Astrocyte (in vitro differentiated cells and primary cell): ENCODE data around the gene QARS1. TPM values are rescaled to one million over a fixed set of nuclear protein-coding genes. Genes with fewer than 3 reads are reported as not detected.
A peak's percentile ranks its signal among the peaks of the same experiment; 100 is the strongest.

ENCODE experiments used
- DNase-seq: peaks from one replicate; pipeline ENCODE4 v3.0.0-alpha.2; 2010; ENCODE audit warnings: low read depth
- FAIRE-seq: peaks from 2 replicates; lab custom pipeline; 2011; peaks lifted over from hg19 to GRCh38; lab: Jason Lieb, UNC
- H2AFZ ChIP-seq: 2 replicates; pipeline ENCODE4 v1.6.0; 2012; ENCODE audit warnings: low read depth, low read length, inconsistent platforms
- H3K27ac ChIP-seq: 2 replicates; pipeline ENCODE4 v1.5.1; 2011; ENCODE audit warnings: low read depth, low read length, inconsistent platforms
- H3K27me3 ChIP-seq: 2 replicates; pipeline ENCODE4 v1.6.0; 2011; ENCODE audit warnings: low read length, inconsistent platforms; ENCODE audit not compliant: insufficient read depth
- H3K36me3 ChIP-seq: 2 replicates; pipeline ENCODE4 v1.5.1; 2011; ENCODE audit warnings: low read length, inconsistent platforms; ENCODE audit not compliant: insufficient read depth
- H3K4me1 ChIP-seq: 2 replicates; pipeline ENCODE4 v1.5.1; 2011; ENCODE audit warnings: low read length, inconsistent platforms; ENCODE audit not compliant: insufficient read depth
- H3K4me2 ChIP-seq: 2 replicates; pipeline ENCODE4 v1.6.0; 2012; ENCODE audit warnings: low read length, inconsistent platforms
- H3K4me3 ChIP-seq: 2 replicates; pipeline ENCODE4 v1.5.1; 2011; ENCODE audit warnings: low read depth, mild to moderate bottlenecking, low read length, inconsistent platforms; ENCODE audit not compliant: insufficient read depth
- H3K79me2 ChIP-seq: 2 replicates; pipeline ENCODE4 v1.6.0; 2012; ENCODE audit warnings: mild to moderate bottlenecking, low read length, inconsistent platforms; ENCODE audit not compliant: insufficient read depth
- H3K9ac ChIP-seq: 2 replicates; pipeline ENCODE4 v1.6.0; 2012; ENCODE audit warnings: mild to moderate bottlenecking, low read length, inconsistent platforms
- H3K9me3 ChIP-seq: 2 replicates; pipeline ENCODE4 v1.5.1; 2012; ENCODE audit warnings: low read depth, mild to moderate bottlenecking, low read length, inconsistent platforms; ENCODE audit not compliant: insufficient read depth
- H4K20me1 ChIP-seq: 2 replicates; pipeline ENCODE4 v1.6.0; 2012; ENCODE audit warnings: low read length, inconsistent platforms; ENCODE audit not compliant: insufficient read depth
- H3K27ac Mint-ChIP-seq: one replicate; pipeline ENCODE4 v1.8.0; 2021; ENCODE audit warnings: mild to moderate bottlenecking, mixed read lengths; ENCODE audit not compliant: unreplicated experiment
- H3K27me3 Mint-ChIP-seq: one replicate; pipeline ENCODE4 v1.8.0; 2021; ENCODE audit warnings: low read depth, mixed read lengths; ENCODE audit not compliant: unreplicated experiment
- H3K36me3 Mint-ChIP-seq: one replicate; pipeline ENCODE4 v1.8.0; 2021; ENCODE audit warnings: low read depth, mixed read lengths; ENCODE audit not compliant: unreplicated experiment
- H3K4me1 Mint-ChIP-seq: one replicate; pipeline ENCODE4 v1.8.0; 2021; ENCODE audit warnings: low read depth, mixed read lengths; ENCODE audit not compliant: unreplicated experiment
- H3K4me3 Mint-ChIP-seq: one replicate; pipeline ENCODE4 v1.8.0; 2021; ENCODE audit warnings: mild to moderate bottlenecking, moderate library complexity, mixed read lengths; ENCODE audit not compliant: unreplicated experiment
- H3K9me3 Mint-ChIP-seq: one replicate; pipeline ENCODE4 v1.8.0; 2021; ENCODE audit warnings: mild to moderate bottlenecking, mixed read lengths; ENCODE audit not compliant: unreplicated experiment
- CTCF ChIP-seq: IDR thresholded peaks from 2 replicates; pipeline ENCODE4 v1.5.1; 2011; ENCODE audit warnings: low read depth, mild to moderate bottlenecking, inconsistent platforms, low read length, moderate library complexity; ENCODE audit not compliant: insufficient read depth
- EZH2 ChIP-seq: IDR thresholded peaks from 2 replicates; pipeline ENCODE4 v1.6.1; 2012; ENCODE audit warnings: mild to moderate bottlenecking, low read length, inconsistent platforms; ENCODE audit not compliant: insufficient read depth
- total RNA-seq: library from RNA; stranded (reverse); gene quantifications from 2 replicates; pipeline ENCODE4 v1.2.1, GENCODE V29; 2021

The QARS1 gene
- total RNA-seq, 1 donor from 2014 or later: 189 TPM

GRCh38 chr3:49104052-49104426 is 518 bp downstream of the QARS1 start:
- peak overlapping the region; percentile 100 for H3K27ac Mint-ChIP-seq
- no peak for TF ChIP-seq EZH2
- TF ChIP-seq CTCF: no peak
- Histone ChIP-seq H3K9ac (peak overlapping the region; percentile 91), H3K4me3 (peak overlapping the region; percentile 92), H3K36me3 (peaks cover 28% of the 10 kb centered on the region), H3K79me2 (peaks cover 36% of the 10 kb centered on the region), H3K4me1 (peaks cover 9% of the 10 kb centered on the region), H3K4me2 (peak overlapping the region; percentile 99), H2AFZ (peak overlapping the region; percentile 95), H4K20me1 (no peaks in the 10 kb centered on the region), H3K27me3 (no peaks in the 10 kb centered on the region), H3K27ac (peak overlapping the region; percentile 88), H3K9me3 (no peaks in the 10 kb centered on the region)
- no peaks in the 10 kb centered on the region for H3K27me3 Mint-ChIP-seq
- no peak for FAIRE-seq
- peak overlapping the region; percentile 97 for H3K4me3 Mint-ChIP-seq
- H3K36me3 Mint-ChIP-seq: peaks cover 13% of the 10 kb centered on the region
- peaks cover 15% of the 10 kb centered on the region for H3K4me1 Mint-ChIP-seq
- DNase-seq: no peak
- no peaks in the 10 kb centered on the region for H3K9me3 Mint-ChIP-seq

- Histone ChIP-seq H3K27me3 (no peaks in the 10 kb centered on the region), H3K9me3 (no peaks in the 10 kb centered on the region), H3K79me2 (peaks cover 34% of the 10 kb centered on the region), H3K9ac (no peak overlapping the region), H4K20me1 (peaks cover 6% of the 10 kb centered on the region), H3K36me3 (peaks cover 39% of the 10 kb centered on the region), H3K4me2 (no peak overlapping the region), H3K4me1 (peaks cover 13% of the 10 kb centered on the region), H3K27ac (no peak overlapping the region), H2AFZ (no peak overlapping the region), H3K4me3 (no peak overlapping the region)
- FAIRE-seq (no peak), DNase-seq (no peak)
- no peak overlapping the region for H3K4me3 Mint-ChIP-seq
- peaks cover 25% of the 10 kb centered on the region for H3K36me3 Mint-ChIP-seq
- H3K27me3 Mint-ChIP-seq: no peaks in the 10 kb centered on the region
- H3K4me1 Mint-ChIP-seq: peaks cover 13% of the 10 kb centered on the region
- H3K9me3 Mint-ChIP-seq: no peaks in the 10 kb centered on the region
- TF ChIP-seq EZH2 (no peak), CTCF (no peak)
- no peak overlapping the region for H3K27ac Mint-ChIP-seq
These were observed 4.4 kb downstream of the QARS1 start for GRCh38 chr3:49100046-49100615.

- FAIRE-seq: no peak
These were observed 5.5 kb downstream of the QARS1 start for GRCh38 chr3:49098910-49099630.

More at GRCh38 chr3:49098910-49099630, 5.5 kb downstream of the QARS1 start:
- Histone ChIP-seq H3K9me3 (no peaks in the 10 kb centered on the region), H4K20me1 (peaks cover 6% of the 10 kb centered on the region), H3K9ac (no peak overlapping the region), H3K4me2 (no peak overlapping the region), H3K27me3 (no peaks in the 10 kb centered on the region), H3K4me1 (peaks cover 18% of the 10 kb centered on the region), H2AFZ (no peak overlapping the region), H3K4me3 (no peak overlapping the region), H3K27ac (no peak overlapping the region), H3K79me2 (peaks cover 29% of the 10 kb centered on the region), H3K36me3 (peaks cover 39% of the 10 kb centered on the region)
- peaks cover 15% of the 10 kb centered on the region for H3K4me1 Mint-ChIP-seq
- no peak for DNase-seq
- no peak overlapping the region for H3K4me3 Mint-ChIP-seq
- no peaks in the 10 kb centered on the region for H3K9me3 Mint-ChIP-seq
- no peak overlapping the region for H3K27ac Mint-ChIP-seq
- peaks cover 25% of the 10 kb centered on the region for H3K36me3 Mint-ChIP-seq
- no peaks in the 10 kb centered on the region for H3K27me3 Mint-ChIP-seq
- no peak for TF ChIP-seq EZH2
- no peak for TF ChIP-seq CTCF
